Activated CD4-positive, alpha-beta T cell treated with anti-CD3 and anti-CD28 coated beads, Interleukin-10, Interleukin-2, amounts not matched to agents 100 ng/mL and 50 ng/mL, durations not matched to agents 16 hours and 8 hours (primary cell): Measurements from ENCODE around the gene AQP3.
"Not testable (repeated sequence)": the region's sequence is repeated elsewhere in the genome, so short reads cannot be mapped to it uniquely, and the experiment has no call there.

ENCODE experiments used
- DNase-seq: peaks from one replicate; pipeline ENCODE4 v3.0.0-alpha.2; 2020

Gene AQP3

DNA sequence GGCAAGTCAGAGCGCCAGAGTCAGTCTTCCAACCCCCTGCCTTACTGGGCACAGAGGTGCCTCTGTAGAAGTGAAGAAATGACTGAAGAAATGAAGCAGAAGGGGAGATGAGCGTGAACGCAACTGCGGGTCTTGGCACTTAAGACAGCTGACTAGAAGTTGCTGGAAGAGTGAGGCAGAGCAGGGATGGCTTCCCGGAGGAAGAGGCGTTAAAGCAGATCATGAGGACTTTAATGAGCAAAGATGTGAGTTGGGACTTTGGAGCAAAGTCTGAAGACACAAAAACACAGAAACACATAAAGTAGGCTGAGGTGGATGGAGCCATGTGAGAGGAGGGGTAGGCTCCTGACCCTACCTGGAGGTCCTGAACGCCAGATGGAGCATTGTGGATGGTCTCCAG lies 7.2 kb downstream of the AQP3 start:
- no peak for DNase-seq

- no peak for DNase-seq
Measured at GRCh38 chr9:33439731-33440130, 7.7 kb downstream of the AQP3 start.

- DNase-seq, result no peak
Measured at GRCh38 chr9:33438926-33439680, 8.3 kb downstream of the AQP3 start.

- DNase-seq, result no peak
Measured at GRCh38 chr9:33437898-33438297, 9.5 kb downstream of the AQP3 start.

- no peak for DNase-seq
Measured at GRCh38 chr9:33437205-33437604, 10.2 kb downstream of the AQP3 start.

DNA sequence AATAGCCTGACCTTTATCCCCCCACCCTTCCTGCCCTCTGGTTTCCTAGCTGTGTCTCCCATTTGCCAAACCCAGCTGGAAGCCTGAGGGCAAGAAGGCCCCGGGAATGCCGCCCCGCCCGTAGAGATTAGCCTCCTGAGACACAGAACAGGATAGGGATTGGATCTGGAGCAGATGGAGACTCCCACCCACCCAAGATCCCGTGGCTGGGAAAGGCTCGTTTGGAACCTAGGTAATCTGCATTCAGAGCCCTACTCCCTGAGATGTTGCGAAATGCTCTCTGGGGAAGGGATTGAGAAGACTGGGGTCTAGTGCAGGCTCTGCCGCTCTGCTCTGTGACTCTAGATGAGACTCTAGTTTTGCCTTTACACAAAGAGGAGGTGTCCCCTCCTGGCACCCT lies 10.9 kb downstream of the AQP3 start:
- no peak for DNase-seq

GRCh38 chr9:33435821-33436277 lies 11.5 kb downstream of the AQP3 start:
- DNase-seq, result no peak

GRCh38 chr9:33434317-33435105 lies 12.9 kb downstream of the AQP3 start:
- no peak for DNase-seq

- DNase-seq, result no peak
Measured at GRCh38 chr9:33433871-33434270, 13.5 kb downstream of the AQP3 start.

- DNase-seq, result no peak
Measured at GRCh38 chr9:33431420-33431819, 16.0 kb downstream of the AQP3 start.

GRCh38 chr9:33430942-33431341 lies 16.5 kb downstream of the AQP3 start:
- DNase-seq, result no peak

DNA sequence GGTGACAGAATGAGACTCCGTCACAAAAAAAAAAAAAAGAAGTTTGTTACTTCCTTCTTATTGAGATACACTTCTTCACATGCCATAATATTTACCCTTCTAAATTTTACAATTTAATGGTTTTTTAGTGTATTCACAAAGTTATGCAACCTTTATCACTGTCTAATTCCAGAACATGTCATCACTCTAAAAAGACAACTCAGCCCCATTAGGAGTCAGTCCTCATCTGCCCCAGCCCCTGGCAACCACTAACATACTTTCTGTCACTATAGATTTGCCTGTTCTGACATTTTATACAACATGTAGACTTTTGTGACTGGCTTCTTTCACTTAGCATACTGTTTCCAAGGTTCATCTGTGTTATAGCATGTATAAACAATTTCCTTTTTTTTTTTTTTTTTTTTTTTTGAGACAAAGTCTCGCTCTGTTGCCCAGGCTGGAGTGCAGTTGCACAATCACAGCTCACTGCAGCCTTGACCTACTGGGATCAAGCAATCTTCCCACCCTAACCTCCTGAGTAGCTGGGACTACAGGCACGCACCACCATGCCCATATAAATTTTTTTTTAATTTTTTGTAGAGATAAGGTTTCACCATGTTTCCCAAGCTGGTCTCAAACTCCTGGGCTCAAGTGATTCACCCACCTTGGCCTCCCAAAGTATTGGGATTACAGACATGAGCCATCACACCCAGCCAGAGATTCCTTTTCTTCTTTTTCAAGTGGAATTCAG lies 18.0 kb downstream of the AQP3 start:
- no peak for DNase-seq

GRCh38 chr9:33426843-33427293 lies 20.5 kb downstream of the AQP3 start:
- no peak for DNase-seq

- no peak for DNase-seq
Measured at GRCh38 chr9:33425128-33425533, 22.3 kb downstream of the AQP3 start.

DNA sequence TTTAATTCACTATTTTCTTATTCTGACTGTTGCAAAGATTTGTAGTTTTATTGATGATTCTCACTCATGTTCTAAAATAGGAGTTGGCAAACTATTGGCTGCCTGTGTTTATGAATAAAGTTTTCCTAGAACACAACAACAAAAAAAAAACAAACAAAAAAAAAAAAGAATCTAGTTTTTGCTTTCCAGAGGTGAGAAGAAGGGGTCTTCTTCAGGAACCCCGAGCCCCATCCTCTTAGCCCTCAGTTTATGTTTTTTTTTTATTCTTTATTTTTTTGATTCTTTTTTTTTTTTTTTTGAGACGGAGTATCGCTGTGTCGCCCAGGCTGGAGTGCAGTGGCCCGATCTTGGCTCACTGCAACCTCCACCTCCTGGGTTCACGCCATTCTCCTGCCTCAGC lies 22.9 kb downstream of the AQP3 start:
- not testable (repeated sequence) for DNase-seq

- not testable (repeated sequence) for DNase-seq
Measured at GRCh38 chr9:33424043-33424442, 23.4 kb downstream of the AQP3 start.

GRCh38 chr9:33419708-33420303 lies 27.6 kb downstream of the AQP3 start:
- no peak for DNase-seq

DNA sequence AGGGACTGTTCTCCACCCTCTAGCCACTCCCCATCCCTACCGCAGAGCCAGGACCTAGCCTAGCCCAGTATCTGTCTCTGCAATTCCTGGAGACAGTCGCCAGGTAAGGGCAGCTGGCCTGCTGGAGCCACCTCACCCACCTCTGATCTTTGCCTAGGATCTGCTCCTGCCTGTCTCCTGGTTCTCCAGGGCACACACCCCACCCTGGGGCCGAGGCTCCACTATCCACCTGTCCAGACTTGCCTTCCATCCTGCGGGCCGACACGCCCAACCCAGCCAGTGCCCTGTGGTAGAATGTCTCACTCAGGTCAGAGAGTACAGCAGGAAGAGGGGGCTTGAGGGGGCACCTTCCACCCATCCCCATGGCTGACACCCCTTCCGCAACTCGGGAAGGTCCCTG lies 29.3 kb downstream of the AQP3 start:
- DNase-seq, result no peak

DNA sequence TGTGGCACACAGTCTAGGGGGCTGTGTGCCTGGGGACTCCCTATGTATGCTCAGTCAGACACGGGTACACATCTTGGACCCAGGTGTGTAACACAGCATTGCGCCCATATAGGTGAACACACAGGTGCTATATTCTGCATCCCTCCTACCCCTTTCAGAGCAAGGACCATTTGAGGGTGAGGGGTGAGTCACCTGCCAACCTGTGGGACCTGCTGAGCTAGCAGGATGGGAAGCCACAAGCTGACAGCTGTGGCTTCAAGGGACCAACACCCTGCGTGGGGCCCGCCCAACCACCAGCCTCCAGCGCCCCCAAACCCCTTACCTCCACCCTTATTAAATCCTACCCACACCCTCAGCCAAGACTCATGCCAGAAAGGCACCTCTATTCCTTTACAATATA lies 30.4 kb downstream of the AQP3 start:
- no peak for DNase-seq

GRCh38 chr9:33415501-33416038 lies 31.8 kb downstream of the AQP3 start:
- peak; percentile 93 for DNase-seq

DNA sequence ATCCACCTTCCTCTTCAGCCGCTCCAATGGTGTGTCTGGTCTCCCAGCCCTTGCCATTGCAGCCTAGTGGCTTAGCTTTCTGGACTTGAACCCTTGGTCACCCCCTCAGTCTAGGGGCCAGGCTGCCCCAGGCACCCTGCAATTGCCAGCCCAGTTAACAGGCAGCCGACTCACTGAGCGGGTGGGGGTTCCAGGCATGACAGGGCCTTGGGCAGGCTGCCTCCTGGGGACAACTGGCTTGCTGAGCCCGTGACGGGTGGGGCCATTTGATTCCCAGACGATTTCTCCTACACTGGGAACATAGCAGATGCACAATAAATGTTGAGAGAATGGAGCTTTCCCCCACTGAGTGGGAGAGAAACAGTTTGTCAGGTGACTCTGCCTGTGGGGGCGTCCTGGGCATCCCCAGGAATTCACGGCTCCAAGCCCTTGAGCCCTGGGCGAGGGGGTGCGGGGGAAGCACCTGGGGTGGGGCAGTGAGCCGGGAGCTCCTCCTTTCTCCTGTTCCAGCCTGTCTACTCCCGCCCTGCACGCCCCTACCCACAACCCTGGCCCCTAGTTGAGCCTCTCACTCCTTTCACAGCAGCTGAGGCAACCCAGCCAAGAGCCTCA lies 32.4 kb downstream of the AQP3 start:
- no peak for DNase-seq

DNA sequence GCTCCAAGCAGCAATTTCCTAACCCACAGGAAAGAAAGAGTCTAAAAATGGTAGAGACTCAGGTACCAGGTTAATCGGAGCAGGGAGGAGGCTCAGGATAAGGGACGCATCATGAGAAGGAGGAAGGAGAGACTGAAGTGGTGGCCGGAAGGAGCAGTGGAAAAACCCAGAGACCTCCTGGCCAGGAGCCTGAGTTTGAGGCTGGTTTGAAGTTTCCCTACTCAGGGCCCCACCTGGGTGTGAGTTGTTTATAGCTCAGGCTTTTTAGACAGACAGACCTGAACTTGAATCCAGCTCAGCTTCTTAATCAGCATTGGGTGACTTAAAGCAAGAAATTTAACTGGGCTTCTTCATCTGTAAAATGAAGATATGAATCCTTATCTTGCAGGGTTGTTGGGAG lies 33.1 kb downstream of the AQP3 start:
- DNase-seq, result no peak
